ENCODE results near the gene C12orf57.

The C12orf57 gene

GRCh38 chr12:6966351-6966750, 22.5 kb downstream of the C12orf57 start:
- no peak for DNase-seq

- no peak for DNase-seq
Measured at GRCh38 chr12:6967651-6968100, 23.9 kb downstream of the C12orf57 start.

- DNase-seq, result no peak
Measured at GRCh38 chr12:6968426-6968825, 24.6 kb downstream of the C12orf57 start.

- DNase-seq, result no peak
Measured at GRCh38 chr12:6970096-6970527, 26.3 kb downstream of the C12orf57 start.

GRCh38 chr12:6974180-6974579, 30.4 kb downstream of the C12orf57 start:
- no peak for DNase-seq

- no peak for DNase-seq
Measured at GRCh38 chr12:6975297-6976032, 31.6 kb downstream of the C12orf57 start.

- no peak for DNase-seq
Measured at GRCh38 chr12:6977653-6978052, 33.8 kb downstream of the C12orf57 start.

- no peak for DNase-seq
Measured at GRCh38 chr12:6978188-6978587, 34.4 kb downstream of the C12orf57 start.

GRCh38 chr12:6978611-6979011, 34.8 kb downstream of the C12orf57 start:
- no peak for DNase-seq

- no peak for DNase-seq
Measured at GRCh38 chr12:6979021-6979420, 35.2 kb downstream of the C12orf57 start.

- DNase-seq, result no peak
Measured at GRCh38 chr12:6979453-6979852, 35.6 kb downstream of the C12orf57 start.

GRCh38 chr12:6980075-6980474, 36.3 kb downstream of the C12orf57 start:
- DNase-seq, result no peak

- DNase-seq, result no peak
Measured at GRCh38 chr12:6980740-6981139, 36.9 kb downstream of the C12orf57 start.

GRCh38 chr12:6981152-6982052, 37.6 kb downstream of the C12orf57 start:
- DNase-seq, result no peak

- DNase-seq, result no peak
Measured at GRCh38 chr12:6982532-6982931, 38.7 kb downstream of the C12orf57 start.

- no peak for DNase-seq
Measured at GRCh38 chr12:6987956-6988553, 44.2 kb downstream of the C12orf57 start.

Data from GF-D8 (cell line).